Bronchial smooth muscle cell (primary cell): ENCODE results near the gene TCEAL4. TPM values are rescaled to one million over a fixed set of nuclear protein-coding genes. Genes with fewer than 3 reads are reported as not detected.

Experiments used
- total RNA-seq: library from RNA; depleted of rRNA; stranded (reverse); fragments of >200 nt; gene quantifications from 2 replicates; pipeline ENCODE4 v1.2.1, GENCODE V29; 2014

TCEAL4 gene
- 61.0 and 73.0 TPM in 2 replicates for total RNA-seq

DNA sequence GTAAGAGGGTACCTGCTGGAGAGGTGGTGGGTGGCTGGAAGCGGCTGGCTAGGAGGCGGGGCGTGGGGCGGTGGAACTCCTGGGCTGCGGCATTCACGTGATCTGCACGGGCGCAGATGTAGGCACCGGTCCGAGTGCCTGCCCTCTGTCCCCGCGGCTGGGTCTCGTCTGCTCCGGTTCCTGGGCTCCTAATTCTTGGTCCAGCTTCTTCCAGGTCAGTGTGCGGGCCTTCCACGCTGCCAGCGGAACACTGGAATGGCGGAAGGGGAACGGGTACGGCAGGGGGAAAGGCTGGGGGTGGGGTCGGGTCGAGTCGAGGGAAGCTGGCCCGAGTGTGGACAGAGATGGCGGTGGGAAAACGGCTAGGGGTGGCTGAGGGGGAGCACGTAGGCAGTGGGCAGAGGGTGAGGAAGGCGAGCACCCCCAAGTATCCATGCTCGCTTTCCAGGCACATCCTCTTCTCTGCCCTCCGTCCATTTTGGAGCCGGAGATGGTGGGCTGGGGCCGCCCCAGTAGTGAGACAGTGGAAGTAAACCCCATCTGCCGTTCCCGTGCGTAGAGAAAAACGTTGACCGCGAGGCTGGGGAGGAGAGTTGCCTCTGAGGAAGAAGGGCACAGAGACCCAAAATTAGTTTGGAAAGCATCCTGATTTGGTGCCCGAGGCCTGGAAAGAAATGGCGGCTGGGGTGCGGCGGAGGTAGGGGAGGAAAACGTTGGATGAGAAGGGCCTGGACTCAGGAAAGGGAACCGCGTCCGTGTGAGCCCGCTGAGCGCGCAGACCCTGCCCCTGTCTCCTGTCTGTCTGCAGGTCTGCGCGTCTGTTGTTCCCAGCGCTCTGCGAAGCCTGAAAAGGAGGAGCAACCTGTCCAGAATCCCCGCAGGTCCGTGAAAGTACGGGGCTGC, at the start of gene TCEAL4:
TSS of gene TCEAL4 (plus strand) at position 105 of the 903 bp plus-strand sequence. CDS start 1,161 bp downstream, outside the sequence.

DNA sequence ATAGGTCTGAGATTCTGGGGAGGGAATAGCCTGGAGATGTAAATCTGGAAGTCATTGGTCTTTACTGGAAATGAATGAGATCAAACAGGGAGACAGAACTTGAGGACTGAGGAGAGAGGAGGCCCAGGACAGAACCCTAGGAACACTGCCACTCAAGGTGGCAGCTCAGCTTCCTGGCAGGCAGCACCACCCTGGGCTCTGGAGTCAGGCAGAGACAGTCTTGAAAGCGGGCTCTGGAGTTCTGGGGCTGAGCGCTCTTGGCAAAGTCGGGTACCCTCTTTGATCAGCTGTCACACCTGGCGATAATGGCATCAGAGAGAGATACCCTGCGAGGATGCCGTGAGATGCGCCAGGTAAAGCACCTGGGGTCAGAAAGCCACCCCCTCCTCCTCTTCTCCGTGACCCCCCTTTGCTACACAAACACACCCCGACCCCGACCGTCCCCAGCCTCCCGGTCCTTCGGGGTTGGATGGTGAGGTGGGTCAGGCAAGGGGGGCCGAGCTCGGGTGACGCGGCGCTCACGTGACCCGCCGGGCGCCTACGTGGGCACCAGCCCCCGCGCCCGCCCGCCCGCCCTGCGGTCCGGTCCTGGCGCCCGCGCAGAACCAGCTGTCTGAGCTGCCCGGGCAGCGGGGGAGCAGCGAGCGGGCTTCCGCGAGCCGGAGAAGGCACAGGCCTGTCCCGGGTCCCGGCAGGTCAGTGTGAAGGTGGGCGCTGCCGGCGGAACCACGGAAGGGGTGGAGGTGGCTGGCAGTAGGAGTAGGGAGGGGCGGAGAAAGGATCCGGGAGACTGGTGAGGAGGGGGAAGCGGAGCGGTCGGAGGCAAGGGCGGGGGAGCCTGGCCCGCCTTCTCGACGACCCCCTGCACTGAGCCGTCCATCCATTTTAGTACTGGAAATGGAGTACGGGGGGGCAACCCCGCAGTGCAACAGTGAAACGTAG, 22.3 kb downstream of the TCEAL4 start, which contains the start of gene TCEAL3:
TSS of gene TCEAL3 (plus strand) at position 600 of the 942 bp plus-strand sequence. CDS start 1,102 bp downstream, outside the sequence.

GRCh38 chrX:103628386-103629317, 43.3 kb downstream of the TCEAL4 start, which contains the start of gene TCEAL1:
TCEAL1 (plus strand) TSS chrX:103628975; CDS start chrX:103629917, 942 bp downstream.

Other genes starting within 250 kb of the TCEAL4 start
- gene TCEAL9, start 229.0 kb upstream of the TCEAL4 start, total RNA-seq, result 93.4 and 148 TPM in 2 replicates
- 477 and 562 TPM in 2 replicates for gene BEX3, start 209.0 kb upstream of the TCEAL4 start, total RNA-seq
- 0.09 and 0.16 TPM in 2 replicates for gene RAB40A, start 66.0 kb upstream of the TCEAL4 start, total RNA-seq
- gene TCEAL3, start 22.4 kb downstream of the TCEAL4 start, total RNA-seq, result 13.6 and 28.2 TPM in 2 replicates
- 13.8 and 24.7 TPM in 2 replicates for gene TCEAL1, start 43.5 kb downstream of the TCEAL4 start, total RNA-seq
- gene MORF4L2, start 101.2 kb downstream of the TCEAL4 start, total RNA-seq, result 263 and 335 TPM in 2 replicates
- gene TMEM31, start 125.4 kb downstream of the TCEAL4 start, total RNA-seq, result not detected in 2 replicates
- gene PLP1, start 191.3 kb downstream of the TCEAL4 start, total RNA-seq, result 0.26 and 0.32 TPM in 2 replicates
- 0.77 and 1.1 TPM in 2 replicates for gene RAB9B, start 246.7 kb downstream of the TCEAL4 start, total RNA-seq